HG02885 (cell line): ENCODE results near the gene CMTM3.
"Not testable (repeated sequence)": the region's sequence is repeated elsewhere in the genome, so short reads cannot be mapped to it uniquely, and the experiment has no call there.

Experiments
- ATAC-seq: cut with Tn5 transposase; IDR thresholded peaks from one replicate; pipeline ENCODE4 v1.9.1; 2021; ENCODE audit warnings: mild to moderate bottlenecking; ENCODE audit not compliant: unreplicated experiment, poor library complexity

CMTM3 gene, protein sequence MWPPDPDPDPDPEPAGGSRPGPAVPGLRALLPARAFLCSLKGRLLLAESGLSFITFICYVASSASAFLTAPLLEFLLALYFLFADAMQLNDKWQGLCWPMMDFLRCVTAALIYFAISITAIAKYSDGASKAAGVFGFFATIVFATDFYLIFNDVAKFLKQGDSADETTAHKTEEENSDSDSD

GRCh38 chr16:66604376-66605176 lies at the start of gene CMTM3:
CMTM3 (plus strand) TSS chr16:66604704; CDS start chr16:66604806, 102 bp downstream.
- peak; percentile 73 for ATAC-seq

- ATAC-seq: no peak
Observed at GRCh38 chr16:66560107-66560506, 44.4 kb upstream of the CMTM3 start.

DNA sequence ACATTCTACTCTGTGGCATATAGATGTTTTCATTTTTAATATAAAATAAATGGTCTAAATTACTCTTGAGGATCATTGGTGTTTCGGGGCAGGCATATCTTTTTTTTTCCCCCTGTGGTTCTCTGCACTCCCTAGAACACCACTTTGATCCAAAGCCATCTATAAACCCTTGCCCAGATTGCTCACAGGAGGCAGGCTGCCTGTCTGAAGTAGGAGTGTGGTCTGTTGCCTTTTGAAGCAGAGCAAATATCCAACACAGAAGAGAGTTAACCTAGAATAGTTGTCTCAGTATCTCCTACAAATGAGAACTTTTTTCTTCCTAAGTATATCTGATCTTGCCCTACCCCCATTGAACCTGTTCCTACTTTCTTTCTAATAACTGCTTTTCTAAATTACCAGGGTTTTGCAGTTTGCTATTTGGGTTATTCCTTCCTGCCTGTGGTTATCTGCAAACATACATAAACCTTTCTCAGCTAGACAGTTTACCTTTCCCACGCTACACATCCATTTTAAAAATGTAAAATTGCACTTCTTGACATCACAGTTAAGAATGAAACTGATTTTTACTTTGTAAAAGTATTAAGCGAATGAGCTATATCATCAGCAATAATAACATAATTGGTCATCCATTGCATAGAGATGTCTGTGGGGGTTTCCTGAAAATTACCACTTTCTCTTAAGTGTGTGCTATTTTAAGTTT lies 43.0 kb upstream of the CMTM3 start:
- ATAC-seq: no peak

GRCh38 chr16:66562409-66562808 lies 42.1 kb upstream of the CMTM3 start:
- ATAC-seq: no peak

- ATAC-seq: no peak
Observed at GRCh38 chr16:66562986-66563385, 41.5 kb upstream of the CMTM3 start.

- ATAC-seq: no peak
Observed at GRCh38 chr16:66563574-66564334, 40.8 kb upstream of the CMTM3 start.

- ATAC-seq: no peak
Observed at GRCh38 chr16:66566051-66566901, 38.2 kb upstream of the CMTM3 start, which contains the start of gene CMTM1. CMTM1 (plus strand) TSS chr16:66566439; CDS start chr16:66566514, 75 bp downstream.

DNA sequence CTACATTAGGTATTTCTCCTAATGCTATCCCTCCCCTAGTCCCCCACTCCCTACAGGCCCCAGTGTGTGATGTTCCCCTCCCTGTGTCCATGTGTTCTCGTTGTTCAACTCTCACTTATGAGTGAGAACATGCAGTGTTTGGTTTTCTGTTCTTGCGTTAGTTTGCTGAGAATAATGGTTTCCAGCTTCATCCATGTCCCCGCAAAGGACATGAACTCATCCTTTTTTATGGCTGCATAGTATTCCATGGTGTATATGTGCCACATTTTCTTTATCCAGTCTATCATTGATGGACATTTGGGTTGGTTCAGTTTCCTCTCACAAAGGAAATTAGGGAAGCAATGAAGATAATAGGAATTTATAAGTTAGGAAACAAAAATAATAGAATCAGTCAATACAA lies 37.2 kb upstream of the CMTM3 start:
- ATAC-seq: not testable (repeated sequence)

- ATAC-seq: no peak
Observed at GRCh38 chr16:66568355-66568754, 36.1 kb upstream of the CMTM3 start.

DNA sequence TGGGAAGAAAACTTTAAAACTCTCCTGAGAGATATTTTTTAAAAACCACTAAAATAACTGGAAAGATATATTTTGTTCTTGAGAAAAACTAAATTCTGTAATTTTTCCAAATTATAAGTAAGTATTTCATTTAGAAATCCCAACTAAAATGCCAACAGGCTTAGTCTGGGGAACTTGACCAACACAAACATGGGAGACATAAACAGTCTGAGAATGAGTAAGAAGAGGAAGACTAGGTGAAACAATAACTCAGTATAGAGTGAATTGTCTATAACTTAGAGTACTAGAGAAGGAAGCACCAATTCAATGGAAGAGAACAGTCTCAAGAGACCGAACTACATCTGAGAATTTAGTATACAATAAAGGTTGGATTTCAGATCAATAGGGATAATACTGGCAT lies 35.4 kb upstream of the CMTM3 start:
- ATAC-seq: no peak

- no peak for ATAC-seq
Observed at GRCh38 chr16:66569827-66570405, 34.6 kb upstream of the CMTM3 start.

DNA sequence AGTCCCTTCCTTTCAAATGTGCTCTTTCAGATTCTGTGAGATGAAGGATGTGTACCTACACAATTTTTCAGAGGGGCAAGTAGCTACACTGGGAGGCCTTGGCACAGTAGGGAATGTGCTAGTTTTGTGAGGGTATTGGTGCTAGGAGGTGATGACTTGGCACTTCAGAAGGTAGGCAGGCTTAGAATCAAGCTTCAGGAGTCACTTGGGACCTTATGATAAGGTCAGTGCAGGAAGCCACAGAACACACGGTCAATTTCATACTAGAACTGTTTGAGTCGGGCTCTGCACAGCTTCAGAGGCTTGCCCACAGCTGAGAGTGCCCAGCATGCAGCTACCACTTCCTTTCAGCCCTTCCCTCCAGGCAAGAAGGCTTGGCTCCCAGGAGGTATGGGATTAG lies 32.1 kb upstream of the CMTM3 start:
- no peak for ATAC-seq

- ATAC-seq: no peak
Observed at GRCh38 chr16:66574081-66574480, 30.4 kb upstream of the CMTM3 start.

DNA sequence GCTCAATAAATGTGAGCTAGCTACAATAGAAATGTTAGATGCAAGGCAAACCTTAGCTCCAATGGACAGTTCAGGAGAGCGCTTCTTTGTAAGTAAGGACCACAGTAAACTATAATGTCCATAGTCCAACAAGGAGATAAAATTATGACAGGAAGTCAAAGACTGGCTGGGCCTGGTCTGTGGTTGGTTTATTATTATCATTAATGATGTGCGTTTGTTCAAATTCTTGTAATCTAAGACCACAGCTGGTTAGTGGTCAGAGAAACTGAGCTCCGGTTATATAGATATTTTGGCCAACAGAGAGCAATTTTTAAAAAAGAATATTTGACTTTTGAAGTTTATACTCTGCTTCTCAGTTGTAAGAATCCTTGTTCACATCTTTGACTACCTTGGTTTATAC lies 30.0 kb upstream of the CMTM3 start:
- no peak for ATAC-seq

DNA sequence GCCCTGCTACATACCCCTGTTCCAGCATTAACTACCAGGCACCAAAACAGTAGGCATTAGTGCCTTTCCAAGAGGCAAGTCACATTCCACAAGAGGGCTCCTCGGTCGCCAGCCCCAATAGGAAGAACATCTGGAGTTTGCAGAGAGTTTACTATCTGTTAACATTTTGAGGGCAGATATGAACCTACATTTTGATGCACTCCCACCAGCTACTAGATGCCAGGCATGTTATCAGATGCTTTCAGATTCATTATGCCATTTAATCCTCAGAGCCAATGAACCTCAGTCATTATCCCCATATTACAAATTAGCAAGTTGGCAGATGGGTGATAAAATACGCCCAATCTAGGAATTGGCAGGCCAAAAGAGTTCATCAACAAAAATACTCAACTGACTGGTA lies 29.4 kb upstream of the CMTM3 start:
- no peak for ATAC-seq

DNA sequence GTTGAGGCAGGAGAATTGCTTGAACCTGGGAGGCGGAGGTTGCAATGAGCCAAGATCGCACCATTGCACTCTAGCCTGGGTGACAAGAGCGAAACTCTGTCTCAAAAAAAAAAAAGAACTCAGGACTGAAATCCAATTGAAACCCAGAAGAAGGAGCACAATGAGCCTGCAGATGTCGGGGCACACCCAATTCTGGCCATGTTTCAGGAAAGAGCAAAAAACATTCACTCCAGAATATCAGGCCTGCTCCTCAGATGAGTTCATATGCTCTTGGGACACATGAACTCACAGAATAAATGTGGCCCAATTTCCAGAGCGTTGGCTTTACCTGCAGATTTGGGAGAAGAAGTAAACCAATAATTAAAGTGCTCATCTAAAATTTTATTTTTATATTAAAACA lies 28.2 kb upstream of the CMTM3 start:
- ATAC-seq: no peak

DNA sequence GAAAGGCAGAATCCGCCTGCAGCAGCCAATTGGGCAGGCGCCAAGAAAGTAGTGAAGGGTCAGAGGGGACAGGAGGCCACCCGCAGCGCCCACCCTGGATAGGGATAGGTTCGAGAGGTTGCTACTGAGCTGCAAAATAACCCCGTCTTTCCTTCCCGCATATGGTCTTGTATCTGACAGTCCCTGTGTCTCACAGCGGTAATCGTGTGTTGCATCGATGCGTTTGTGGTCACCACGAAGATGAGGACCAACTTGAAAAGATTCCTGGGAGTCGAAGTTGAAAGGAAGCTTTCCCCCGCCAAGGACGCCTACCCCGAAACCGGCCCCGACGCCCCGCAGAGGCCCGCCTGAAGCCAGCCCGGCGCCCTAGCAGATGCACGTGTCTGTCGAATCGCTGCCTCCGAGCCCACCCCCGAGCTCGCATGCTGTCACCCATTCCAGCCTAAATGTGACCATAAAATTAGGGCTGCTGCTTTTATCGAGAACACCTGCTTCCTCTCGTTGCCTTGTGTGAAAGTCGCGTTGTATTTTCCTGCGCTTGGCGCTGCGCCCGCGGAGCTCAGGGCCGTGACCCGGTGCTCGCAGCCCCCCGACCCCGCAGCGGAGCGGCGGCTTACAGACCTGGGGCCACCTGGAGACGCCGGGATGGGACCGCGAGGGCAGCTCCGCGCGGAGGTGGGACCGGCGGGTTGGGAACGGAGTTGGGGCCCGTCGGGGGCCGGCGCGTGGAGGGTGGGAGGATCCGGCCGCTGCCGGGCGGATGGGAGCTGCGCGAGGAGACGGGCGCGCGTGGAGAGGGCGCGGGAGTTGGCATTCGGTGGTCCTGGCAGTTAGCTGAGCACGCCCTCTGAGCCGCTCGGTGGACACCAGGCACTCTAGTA lies 25.6 kb upstream of the CMTM3 start, which contains the start of gene CMTM2:
Gene CMTM2 (plus strand): TSS at position 813 of the 881 bp plus-strand sequence. CDS start 145 bp downstream, outside the sequence.
- no peak for ATAC-seq

- ATAC-seq: no peak
Observed at GRCh38 chr16:66580605-66581209, 23.8 kb upstream of the CMTM3 start.
